Measurements from ENCODE around the gene PAK3. TPM values are rescaled to one million over a fixed set of nuclear protein-coding genes. Genes with fewer than 3 reads are reported as not detected.
A peak's percentile ranks its signal among the peaks of the same experiment; 100 is the strongest.

The PAK3 gene
- 10 to 100 TPM in 9 of 10 donors, 1 to 10 TPM in 1; 9.8 to 16.7 (median 11.8) TPM for polyA plus RNA-seq (ENCODE audit: insufficient read length in 10 of 10)
- long read RNA-seq, donor 1 = 0 reads
- long read RNA-seq, donor 2 = 0 reads
- long read RNA-seq, donor 3 = 0 reads
- long read RNA-seq, donor 4 = 0 reads
- long read RNA-seq, donor 5 = 0 reads
- long read RNA-seq, donor 6 = 0 reads
- long read RNA-seq, donor 7 = 0 reads
- long read RNA-seq, donor 8 = 0 reads
- long read RNA-seq, donor 9 = 0 reads

GRCh38 chrX:111095974-111096895, at the start of gene PAK3:
PAK3 (plus strand) TSS chrX:111096191; CDS start chrX:111123104, 26,913 bp downstream.
- peak; percentile 81 to 92 (median 86) for DNase-seq

GRCh38 chrX:111047575-111047974, 48.4 kb upstream of the PAK3 start:
- no peak for DNase-seq

- DNase-seq = no peak
Observed at GRCh38 chrX:111052478-111052877, 43.5 kb upstream of the PAK3 start.

GRCh38 chrX:111071542-111072277, 24.3 kb upstream of the PAK3 start:
- no peak for DNase-seq

- no peak for DNase-seq
Observed at GRCh38 chrX:111083081-111083480, 12.9 kb upstream of the PAK3 start.

GRCh38 chrX:111086591-111087006, 9.4 kb upstream of the PAK3 start:
- no peak for DNase-seq

GRCh38 chrX:111088628-111089027, 7.4 kb upstream of the PAK3 start:
- DNase-seq = no peak

- no peak for DNase-seq
Observed at GRCh38 chrX:111090458-111090857, 5.5 kb upstream of the PAK3 start.

- DNase-seq = peak in 2 of 3 donors; percentile 33 to 53
Observed at GRCh38 chrX:111098874-111099273, 2.9 kb downstream of the PAK3 start.

- peak; percentile 16 to 37 (median 27) for DNase-seq
Observed at GRCh38 chrX:111100191-111100590, 4.2 kb downstream of the PAK3 start.

- DNase-seq = no peak
Observed at GRCh38 chrX:111101580-111101979, 5.6 kb downstream of the PAK3 start.

GRCh38 chrX:111102636-111103035, 6.6 kb downstream of the PAK3 start:
- DNase-seq = no peak

GRCh38 chrX:111103246-111103645, 7.3 kb downstream of the PAK3 start:
- no peak for DNase-seq

- no peak for DNase-seq
Observed at GRCh38 chrX:111110098-111110775, 14.2 kb downstream of the PAK3 start.

- DNase-seq = no peak
Observed at GRCh38 chrX:111114806-111115205, 18.8 kb downstream of the PAK3 start.

- DNase-seq = no peak
Observed at GRCh38 chrX:111116666-111117065, 20.7 kb downstream of the PAK3 start.

- no peak for DNase-seq
Observed at GRCh38 chrX:111119341-111119740, 23.4 kb downstream of the PAK3 start.

- DNase-seq = no peak
Observed at GRCh38 chrX:111123125-111123524, 27.1 kb downstream of the PAK3 start.

- DNase-seq = no peak
Observed at GRCh38 chrX:111123606-111124179, 27.7 kb downstream of the PAK3 start.

GRCh38 chrX:111124418-111124817, 28.4 kb downstream of the PAK3 start:
- no peak for DNase-seq

GRCh38 chrX:111127038-111127437, 31.0 kb downstream of the PAK3 start:
- no peak for DNase-seq
